Fibroblast of lung (primary cell): ENCODE results near the gene FAM241B. TPM values are rescaled to one million over a fixed set of nuclear protein-coding genes. Genes with fewer than 3 reads are reported as not detected.

Experiments used
- DNase-seq, 2 donors: peaks; one replicate each; pipeline versions ENCODE4 v3.0.0 to v3.0.0-alpha.2; 2010; ENCODE audit warnings: low read depth in 2 of 2
- H2AFZ ChIP-seq: 2 replicates; pipeline ENCODE4 v1.5.1; 2012; ENCODE audit warnings: low read length, control low read depth, inconsistent platforms
- H3K27ac ChIP-seq: 2 replicates; pipeline ENCODE4 v1.5.1; 2011; ENCODE audit warnings: low read length, control low read depth; ENCODE audit not compliant: insufficient read depth
- H3K27me3 ChIP-seq: 2 replicates; pipeline ENCODE4 v1.5.1; 2011; ENCODE audit warnings: mild to moderate bottlenecking, low read length; ENCODE audit not compliant: control insufficient read depth, insufficient read depth
- H3K36me3 ChIP-seq: 2 replicates; pipeline ENCODE4 v1.5.1; 2011; ENCODE audit warnings: low read length; ENCODE audit not compliant: control insufficient read depth, insufficient read depth
- H3K4me1 ChIP-seq: 2 replicates; pipeline ENCODE4 v1.5.1; 2011; ENCODE audit warnings: low read length; ENCODE audit not compliant: control insufficient read depth, insufficient read depth; ENCODE audit errors: extremely low read depth
- H3K4me2 ChIP-seq: 2 replicates; pipeline ENCODE4 v1.5.1; 2011; ENCODE audit warnings: low read length, control low read depth; ENCODE audit not compliant: insufficient read depth; ENCODE audit errors: extremely low read depth
- H3K4me3 ChIP-seq, 4 experiments: fragments of 200-600 bp in 1 of 4; sonication (generic) in 1 of 4; replicated peaks in 1 of 4; 2 replicates each; pipeline ENCODE4 v1.5.1; 2011 to 2016; ENCODE audit warnings: low read length in 4 of 4, low read depth in 3 of 4, mild to moderate bottlenecking in 3 of 4, control low read depth in 2 of 4, inconsistent platforms in 1 of 4, mixed read lengths in 1 of 4; ENCODE audit not compliant: insufficient read depth in 1 of 4; ENCODE audit errors: control extremely low read depth in 1 of 4
- H3K79me2 ChIP-seq: 2 replicates; pipeline ENCODE4 v1.5.1; 2012; ENCODE audit warnings: mild to moderate bottlenecking, low read length, inconsistent platforms; ENCODE audit not compliant: control insufficient read depth, insufficient read depth
- H3K9ac ChIP-seq: 2 replicates; pipeline ENCODE4 v1.5.1; 2011; ENCODE audit warnings: mild to moderate bottlenecking, low read length, control low read depth; ENCODE audit not compliant: insufficient read depth
- H3K9me3 ChIP-seq: 2 replicates; pipeline ENCODE4 v1.5.1; 2012; ENCODE audit warnings: low read depth, low read length; ENCODE audit not compliant: control insufficient read depth, insufficient read depth
- H4K20me1 ChIP-seq: 2 replicates; pipeline ENCODE4 v1.5.1; 2011; ENCODE audit warnings: low read length; ENCODE audit not compliant: control insufficient read depth, insufficient read depth; ENCODE audit errors: extremely low read depth
- CTCF ChIP-seq, 2 donors: IDR thresholded peaks in 1 of 2; conservative IDR thresholded peaks in 1 of 2; 1 replicate in 1 of 2; 2 replicates in 1 of 2; pipeline ENCODE4 v1.5.1; 2011 to 2012; ENCODE audit warnings: low read length in 2 of 2, control low read depth in 1 of 2, inconsistent platforms in 1 of 2, low read depth in 1 of 2, mild to moderate bottlenecking in 1 of 2
- EZH2 ChIP-seq: IDR thresholded peaks from 2 replicates; pipeline ENCODE4 v1.5.1; 2012; ENCODE audit warnings: low read length, control low read depth, mild to moderate bottlenecking; ENCODE audit errors: missing control alignments
- polyA plus RNA-seq, 2 donors: library from polyadenylated mRNA; depleted of rRNA in 1 of 2; stranded (reverse) in 1 of 2; unstranded in 1 of 2; fragments of >200 nt; gene quantifications; 2 replicates each; pipeline ENCODE4 v1.2.1, GENCODE V29; 2011 to 2012; ENCODE audit warnings: missing spikeins in 1 of 2
- total RNA-seq: library from RNA; depleted of rRNA; stranded (reverse); fragments of >200 nt; gene quantifications from 2 replicates; pipeline ENCODE4 v1.2.1, GENCODE V29; 2014

FAM241B gene
- total and polyA plus RNA-seq, 2 donors (not counting 1 experiment from before 2014, with no cell fraction given): 0.61 to 0.99 TPM

- H3K4me2 ChIP-seq: no peak overlapping the region
- TF ChIP-seq EZH2: no peak
- TF ChIP-seq CTCF (conservative IDR thresholded peaks at IDR 0.05 in 1 of 2, IDR thresholded peaks at IDR 0.05 in 1 of 2; ENCODE audit: low read depth in 1 of 2, low read length in 2 of 2): no peak
- no peak overlapping the region for H3K27ac ChIP-seq
- H3K4me1 ChIP-seq: no peaks in the 10 kb centered on the region
- no peak overlapping the region for H2AFZ ChIP-seq
- no peaks in the 10 kb centered on the region for H3K9me3 ChIP-seq
- no peaks in the 10 kb centered on the region for H3K79me2 ChIP-seq
- H3K9ac ChIP-seq: no peak overlapping the region
- no peaks in the 10 kb centered on the region for H4K20me1 ChIP-seq
- no peaks in the 10 kb centered on the region for H3K36me3 ChIP-seq
- H3K27me3 ChIP-seq: peaks cover 10% of the 10 kb centered on the region
- DNase-seq: no peak
- no peak overlapping the region for H3K4me3 ChIP-seq
Measured at GRCh38 chr10:69628891-69629290, 1.2 kb upstream of the FAM241B start.

- H3K27me3 ChIP-seq: peaks cover 10% of the 10 kb centered on the region
- no peak overlapping the region for H3K4me2 ChIP-seq
- H2AFZ ChIP-seq: no peak overlapping the region
Measured at GRCh38 chr10:69629519-69629896, 539 bp upstream of the FAM241B start.

GRCh38 chr10:69630651-69631400, 779 bp downstream of the FAM241B start:
- Histone ChIP-seq H3K4me1 (no peaks in the 10 kb centered on the region), H3K9me3 (no peaks in the 10 kb centered on the region), H3K4me3 (peak overlapping the region in 1 of 4 experiments; percentile 45), H4K20me1 (no peaks in the 10 kb centered on the region), H3K36me3 (no peaks in the 10 kb centered on the region), H3K4me2 (no peak overlapping the region), H3K27me3 (peaks cover 10% of the 10 kb centered on the region), H3K79me2 (no peaks in the 10 kb centered on the region), H3K9ac (no peak overlapping the region), H2AFZ (no peak overlapping the region), H3K27ac (no peak overlapping the region)
- TF ChIP-seq EZH2 (no peak), CTCF (conservative IDR thresholded peaks at IDR 0.05 in 1 of 2, IDR thresholded peaks at IDR 0.05 in 1 of 2; ENCODE audit: low read depth in 1 of 2, low read length in 2 of 2) (no peak)
- no peak for DNase-seq

More at GRCh38 chr10:69629519-69629896, 539 bp upstream of the FAM241B start:
- H3K4me1 ChIP-seq: no peaks in the 10 kb centered on the region
- TF ChIP-seq EZH2: no peak
- no peak for TF ChIP-seq CTCF (conservative IDR thresholded peaks at IDR 0.05 in 1 of 2, IDR thresholded peaks at IDR 0.05 in 1 of 2; ENCODE audit: low read depth in 1 of 2, low read length in 2 of 2)
- H3K9me3 ChIP-seq: no peaks in the 10 kb centered on the region
- no peak for DNase-seq
- H3K9ac ChIP-seq: no peak overlapping the region
- H3K27ac ChIP-seq: no peak overlapping the region
- no peak overlapping the region for H3K4me3 ChIP-seq
- H3K79me2 ChIP-seq: no peaks in the 10 kb centered on the region
- no peaks in the 10 kb centered on the region for H3K36me3 ChIP-seq
- H4K20me1 ChIP-seq: no peaks in the 10 kb centered on the region
